Activated CD8-positive, alpha-beta memory T cell treated with anti-CD3 and anti-CD28 coated beads, Interleukin-2, amount 50 U/mL, for 48 hours (primary cell): ENCODE data around the gene RNF111.
"Not testable (repeated sequence)": the region's sequence is repeated elsewhere in the genome, so short reads cannot be mapped to it uniquely, and the experiment has no call there.

Source experiments
- DNase-seq: peaks from one replicate; pipeline ENCODE4 v3.0.0-alpha.2; 2020

The RNF111 gene

GRCh38 chr15:59140422-59141226, 153.2 kb downstream of the RNF111 start:
- DNase-seq, result no peak

DNA sequence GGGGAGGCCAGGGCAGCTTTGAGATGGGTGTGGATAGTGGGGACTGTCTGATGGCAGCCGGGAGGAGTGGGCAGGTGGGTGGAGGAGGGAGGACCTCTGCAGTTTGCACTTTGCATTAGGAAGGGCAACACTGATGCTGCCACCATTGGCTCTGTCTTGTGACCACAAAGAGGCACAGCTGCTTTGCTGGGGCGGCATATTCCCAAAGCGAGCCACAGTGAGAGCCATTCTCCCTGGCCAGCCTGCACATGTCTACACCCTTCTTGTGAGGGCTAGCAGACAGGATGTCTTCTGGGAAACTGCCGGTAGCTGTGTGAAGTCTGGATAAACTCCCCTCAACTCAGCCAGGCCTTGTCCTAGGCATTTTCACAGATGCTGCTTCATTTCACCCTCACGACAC, 155.8 kb downstream of the RNF111 start:
- DNase-seq, result no peak

GRCh38 chr15:59144594-59144993, 157.1 kb downstream of the RNF111 start:
- DNase-seq, result not testable (repeated sequence)
